Gastroesophageal sphincter (tissue), 3 donors: Measurements from ENCODE around the gene APBB1IP.

Source experiments
- POLR2A ChIP-seq, 2 donors: fragments of 450-650 bp; IDR thresholded peaks; one replicate each; pipeline ENCODE4 v1.6.1; 2017; ENCODE audit warnings: antibody characterized with exemption in 2 of 2, mild to moderate bottlenecking in 2 of 2, moderate library complexity in 1 of 2
- TF ChIP-seq, protein P1 (sequence below), 4 experiments: fragments of 200-600 bp in 2 of 4; fragments of 450-650 bp in 2 of 4; sonication (generic) in 1 of 4; IDR thresholded peaks; one replicate each; pipeline ENCODE4 v1.5.1; 2017 to 2019; ENCODE audit warnings: antibody characterized with exemption in 4 of 4, mild to moderate bottlenecking in 2 of 4, moderate library complexity in 2 of 4

GRCh38 chr10:26463986-26464385 is 25.8 kb downstream of the APBB1IP start:
- TF ChIP-seq, protein P1, sequence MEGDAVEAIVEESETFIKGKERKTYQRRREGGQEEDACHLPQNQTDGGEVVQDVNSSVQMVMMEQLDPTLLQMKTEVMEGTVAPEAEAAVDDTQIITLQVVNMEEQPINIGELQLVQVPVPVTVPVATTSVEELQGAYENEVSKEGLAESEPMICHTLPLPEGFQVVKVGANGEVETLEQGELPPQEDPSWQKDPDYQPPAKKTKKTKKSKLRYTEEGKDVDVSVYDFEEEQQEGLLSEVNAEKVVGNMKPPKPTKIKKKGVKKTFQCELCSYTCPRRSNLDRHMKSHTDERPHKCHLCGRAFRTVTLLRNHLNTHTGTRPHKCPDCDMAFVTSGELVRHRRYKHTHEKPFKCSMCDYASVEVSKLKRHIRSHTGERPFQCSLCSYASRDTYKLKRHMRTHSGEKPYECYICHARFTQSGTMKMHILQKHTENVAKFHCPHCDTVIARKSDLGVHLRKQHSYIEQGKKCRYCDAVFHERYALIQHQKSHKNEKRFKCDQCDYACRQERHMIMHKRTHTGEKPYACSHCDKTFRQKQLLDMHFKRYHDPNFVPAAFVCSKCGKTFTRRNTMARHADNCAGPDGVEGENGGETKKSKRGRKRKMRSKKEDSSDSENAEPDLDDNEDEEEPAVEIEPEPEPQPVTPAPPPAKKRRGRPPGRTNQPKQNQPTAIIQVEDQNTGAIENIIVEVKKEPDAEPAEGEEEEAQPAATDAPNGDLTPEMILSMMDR (IDR thresholded peaks at IDR 0.05) = no peak
- TF ChIP-seq POLR2A (IDR thresholded peaks at IDR 0.05) = no peak
